Ishikawa (cell line): ENCODE data around the gene CTNND2.

ENCODE experiments used
- EGR1 ChIP-seq: IDR thresholded peaks from 2 replicates; pipeline ENCODE4 v1.6.1; 2012
- EP300 ChIP-seq: IDR thresholded peaks from 2 replicates; pipeline ENCODE4 v1.6.1; 2012; ENCODE audit warnings: borderline replicate concordance
- FOXM1 ChIP-seq: IDR thresholded peaks from 2 replicates; pipeline ENCODE4 v1.6.1; 2012; ENCODE audit warnings: low read depth, borderline replicate concordance
- RAD21 ChIP-seq: IDR thresholded peaks from 2 replicates; pipeline ENCODE4 v1.6.1; 2012; ENCODE audit warnings: low read depth
- TAF1 ChIP-seq: IDR thresholded peaks from 2 replicates; pipeline ENCODE4 v1.6.1; 2012; ENCODE audit warnings: low read depth, mild to moderate bottlenecking
- TCF12 ChIP-seq: IDR thresholded peaks from 2 replicates; pipeline ENCODE4 v1.6.1; 2012; ENCODE audit warnings: low read depth
- TEAD4 ChIP-seq: IDR thresholded peaks from 2 replicates; pipeline ENCODE4 v1.6.1; 2012
- YY1 ChIP-seq: IDR thresholded peaks from 2 replicates; pipeline ENCODE4 v1.6.1; 2012; ENCODE audit warnings: low read depth
- TF ChIP-seq, protein P1 (sequence below): IDR thresholded peaks from 2 replicates; pipeline ENCODE4 v1.6.1; 2012; ENCODE audit warnings: low read depth, mild to moderate bottlenecking
- TF ChIP-seq, protein P2 (sequence below): IDR thresholded peaks from 2 replicates; pipeline ENCODE4 v1.6.1; 2012

DNA sequence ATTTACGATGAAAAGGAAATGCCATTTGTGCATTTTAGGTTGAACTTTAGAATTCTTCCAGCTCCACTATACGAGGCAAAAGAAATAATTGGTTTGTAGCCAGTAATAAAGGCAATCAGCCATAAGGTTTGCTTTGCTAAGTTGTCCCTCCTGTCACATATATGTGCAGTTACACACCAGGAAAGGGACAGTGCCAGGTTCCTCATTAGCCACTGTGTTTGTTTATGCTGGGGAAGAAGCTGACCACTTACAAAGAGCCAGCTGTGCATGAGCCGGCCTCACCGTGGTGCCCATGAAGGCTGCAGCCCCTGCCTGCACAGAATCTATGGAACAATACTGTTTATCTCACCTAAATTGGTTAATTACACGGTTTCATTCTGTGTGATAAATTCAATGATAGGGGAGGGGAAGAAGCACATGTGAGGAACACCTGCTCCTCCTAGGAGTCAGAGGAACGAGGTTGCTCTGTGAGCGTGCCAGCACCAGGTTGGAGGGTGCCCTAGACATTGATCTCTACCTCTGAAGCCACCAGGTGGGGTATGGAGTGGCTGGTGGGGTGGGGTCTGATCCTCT, 969.4 kb downstream of the CTNND2 start:
- no peak for TF ChIP-seq EP300
- TF ChIP-seq, protein P1, sequence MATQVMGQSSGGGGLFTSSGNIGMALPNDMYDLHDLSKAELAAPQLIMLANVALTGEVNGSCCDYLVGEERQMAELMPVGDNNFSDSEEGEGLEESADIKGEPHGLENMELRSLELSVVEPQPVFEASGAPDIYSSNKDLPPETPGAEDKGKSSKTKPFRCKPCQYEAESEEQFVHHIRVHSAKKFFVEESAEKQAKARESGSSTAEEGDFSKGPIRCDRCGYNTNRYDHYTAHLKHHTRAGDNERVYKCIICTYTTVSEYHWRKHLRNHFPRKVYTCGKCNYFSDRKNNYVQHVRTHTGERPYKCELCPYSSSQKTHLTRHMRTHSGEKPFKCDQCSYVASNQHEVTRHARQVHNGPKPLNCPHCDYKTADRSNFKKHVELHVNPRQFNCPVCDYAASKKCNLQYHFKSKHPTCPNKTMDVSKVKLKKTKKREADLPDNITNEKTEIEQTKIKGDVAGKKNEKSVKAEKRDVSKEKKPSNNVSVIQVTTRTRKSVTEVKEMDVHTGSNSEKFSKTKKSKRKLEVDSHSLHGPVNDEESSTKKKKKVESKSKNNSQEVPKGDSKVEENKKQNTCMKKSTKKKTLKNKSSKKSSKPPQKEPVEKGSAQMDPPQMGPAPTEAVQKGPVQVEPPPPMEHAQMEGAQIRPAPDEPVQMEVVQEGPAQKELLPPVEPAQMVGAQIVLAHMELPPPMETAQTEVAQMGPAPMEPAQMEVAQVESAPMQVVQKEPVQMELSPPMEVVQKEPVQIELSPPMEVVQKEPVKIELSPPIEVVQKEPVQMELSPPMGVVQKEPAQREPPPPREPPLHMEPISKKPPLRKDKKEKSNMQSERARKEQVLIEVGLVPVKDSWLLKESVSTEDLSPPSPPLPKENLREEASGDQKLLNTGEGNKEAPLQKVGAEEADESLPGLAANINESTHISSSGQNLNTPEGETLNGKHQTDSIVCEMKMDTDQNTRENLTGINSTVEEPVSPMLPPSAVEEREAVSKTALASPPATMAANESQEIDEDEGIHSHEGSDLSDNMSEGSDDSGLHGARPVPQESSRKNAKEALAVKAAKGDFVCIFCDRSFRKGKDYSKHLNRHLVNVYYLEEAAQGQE = no peak
- TF ChIP-seq TAF1 = no peak
- TF ChIP-seq TCF12 = no peak
- no peak for TF ChIP-seq RAD21
- TF ChIP-seq, protein P2, sequence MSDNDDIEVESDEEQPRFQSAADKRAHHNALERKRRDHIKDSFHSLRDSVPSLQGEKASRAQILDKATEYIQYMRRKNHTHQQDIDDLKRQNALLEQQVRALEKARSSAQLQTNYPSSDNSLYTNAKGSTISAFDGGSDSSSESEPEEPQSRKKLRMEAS = no peak
- no peak for TF ChIP-seq FOXM1
- no peak for TF ChIP-seq TEAD4
- TF ChIP-seq EGR1 = no peak
- no peak for TF ChIP-seq YY1
